Measurements from ENCODE around the gene PHF20. TPM values are rescaled to one million over a fixed set of nuclear protein-coding genes. Genes with fewer than 3 reads are reported as not detected.
A peak's percentile ranks its signal among the peaks of the same experiment; 100 is the strongest.

PHF20 gene
- total RNA-seq, 1 experiment from 2014 or later: 65.8 TPM

DNA sequence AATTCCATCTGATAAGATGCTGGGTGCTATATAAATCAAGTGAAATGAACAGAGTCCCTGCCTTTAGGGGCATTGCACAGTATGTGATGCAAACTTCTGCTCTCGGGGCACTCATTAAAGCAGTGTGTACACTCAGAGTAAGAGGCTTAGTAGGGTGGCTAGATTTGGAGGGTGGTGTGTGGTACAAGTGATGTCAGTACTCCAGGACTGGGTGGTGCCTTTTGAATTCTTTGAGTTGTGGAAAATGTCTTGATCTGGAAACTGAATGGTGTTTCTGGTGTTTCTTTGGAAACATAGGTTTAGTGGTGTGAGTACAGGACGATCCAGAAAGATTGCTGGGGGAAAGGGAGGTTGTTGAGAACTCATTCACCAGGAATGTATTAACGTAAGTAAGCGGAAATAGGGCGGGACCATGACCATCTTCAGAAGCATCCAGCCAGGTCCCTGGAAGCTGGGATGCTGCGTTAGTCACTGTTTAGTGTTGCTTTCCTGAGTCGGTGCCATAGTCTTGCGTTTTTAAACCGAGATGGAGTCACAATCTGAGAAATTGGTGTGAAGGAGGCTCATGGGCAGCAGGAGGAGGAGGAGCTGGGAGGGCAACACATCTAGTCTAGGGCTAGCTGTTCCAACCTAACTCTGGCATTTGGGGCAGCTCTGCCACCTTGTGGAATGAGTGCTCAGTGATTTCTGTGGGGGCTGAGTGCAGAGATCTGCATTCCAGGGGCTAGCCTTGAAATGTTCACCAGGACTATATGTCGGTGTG, 112.1 kb downstream of the PHF20 start:
- Mint-ChIP-seq H3K4me1 (peaks cover 11% of the 10 kb centered on the region), H3K36me3 (peaks cover 5% of the 10 kb centered on the region; the same call in 1 of the 2 replicates), H3K4me3 (no peak overlapping the region), H3K27ac (peak overlapping the region; percentile 85), H3K9me3 (no peaks in the 10 kb centered on the region), H3K27me3 (ENCODE audit: low read depth) (no peaks in the 10 kb centered on the region)
- POLR2A ChIA-PET: interaction anchor here (1.0 to 1.6 kb wide), 3 partner anchors 140 to 144 kb away, joined by 3 to 8 read pairs (median 8); partner anchors contain the start of gene RBM39
- DNase-seq (ENCODE audit: low spot score): peak; percentile 72
- peak; percentile 98 for ATAC-seq
- CTCF ChIA-PET: interaction anchor here (0.6 to 2.2 kb wide), 16 partner anchors 9 to 197 kb away, joined by 3 to 12 read pairs (median 4); partner anchors contain the start of genes RBM39 and SCAND1
- no peak for TF ChIP-seq TCF7 (CRISPR knock-in tag; IDR thresholded peaks at IDR 0.05; ENCODE audit: low read depth)
- TF ChIP-seq ZNF416 (CRISPR knock-in tag; IDR thresholded peaks at IDR 0.05): no peak
- TF ChIP-seq, protein P1, sequence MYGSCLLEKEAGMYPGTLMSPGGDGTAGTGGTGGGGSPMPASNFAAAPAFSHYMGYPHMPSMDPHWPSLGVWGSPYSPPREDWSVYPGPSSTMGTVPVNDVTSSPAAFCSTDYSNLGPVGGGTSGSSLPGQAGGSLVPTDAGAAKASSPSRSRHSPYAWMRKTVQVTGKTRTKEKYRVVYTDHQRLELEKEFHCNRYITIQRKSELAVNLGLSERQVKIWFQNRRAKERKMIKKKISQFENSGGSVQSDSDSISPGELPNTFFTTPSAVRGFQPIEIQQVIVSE (CRISPR knock-in tag; IDR thresholded peaks at IDR 0.05; ENCODE audit: borderline replicate concordance): no peak
- TF ChIP-seq ELF4 (CRISPR knock-in tag; IDR thresholded peaks at IDR 0.05; ENCODE audit: low read depth): no peak
- TF ChIP-seq ZBTB21 (CRISPR knock-in tag; IDR thresholded peaks at IDR 0.05; ENCODE audit: borderline replicate concordance): no peak
- TF ChIP-seq ZNF138 (CRISPR knock-in tag; conservative IDR thresholded peaks at IDR 0.05): no peak
- TF ChIP-seq, protein P2, sequence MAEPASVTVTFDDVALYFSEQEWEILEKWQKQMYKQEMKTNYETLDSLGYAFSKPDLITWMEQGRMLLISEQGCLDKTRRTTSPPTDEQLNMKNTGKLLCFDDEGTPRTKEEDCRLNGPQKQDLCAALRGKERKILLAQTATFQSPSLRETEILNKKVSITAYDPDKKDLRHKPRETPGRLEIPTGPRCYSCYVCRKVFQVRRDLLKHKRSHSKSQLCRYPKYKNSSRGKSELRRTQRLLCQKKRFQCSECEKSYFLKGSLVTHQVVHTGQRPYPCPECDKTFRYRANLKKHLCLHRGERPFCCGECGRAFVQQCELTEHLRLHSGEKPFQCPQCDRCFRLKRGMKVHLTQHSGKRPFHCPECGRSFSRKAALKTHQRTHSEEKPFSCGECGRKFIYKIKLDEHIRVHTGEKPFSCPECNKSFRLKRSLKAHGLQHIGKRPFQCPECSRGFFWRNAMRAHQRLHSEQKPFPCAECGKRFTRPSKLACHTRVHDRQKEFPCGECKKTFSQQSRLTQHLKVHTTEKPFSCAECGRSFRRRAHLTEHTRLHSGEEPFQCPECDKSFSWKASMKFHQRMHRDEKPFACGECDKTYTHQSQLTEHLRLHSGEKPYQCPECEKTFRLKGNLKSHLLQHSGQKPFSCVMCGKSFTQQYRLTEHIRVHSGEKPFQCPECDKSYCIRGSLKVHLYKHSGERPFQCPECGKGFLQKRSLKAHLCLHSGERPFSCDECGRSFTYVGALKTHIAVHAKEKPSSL (CRISPR knock-in tag; conservative IDR thresholded peaks at IDR 0.05): no peak
- TF ChIP-seq, protein P3, sequence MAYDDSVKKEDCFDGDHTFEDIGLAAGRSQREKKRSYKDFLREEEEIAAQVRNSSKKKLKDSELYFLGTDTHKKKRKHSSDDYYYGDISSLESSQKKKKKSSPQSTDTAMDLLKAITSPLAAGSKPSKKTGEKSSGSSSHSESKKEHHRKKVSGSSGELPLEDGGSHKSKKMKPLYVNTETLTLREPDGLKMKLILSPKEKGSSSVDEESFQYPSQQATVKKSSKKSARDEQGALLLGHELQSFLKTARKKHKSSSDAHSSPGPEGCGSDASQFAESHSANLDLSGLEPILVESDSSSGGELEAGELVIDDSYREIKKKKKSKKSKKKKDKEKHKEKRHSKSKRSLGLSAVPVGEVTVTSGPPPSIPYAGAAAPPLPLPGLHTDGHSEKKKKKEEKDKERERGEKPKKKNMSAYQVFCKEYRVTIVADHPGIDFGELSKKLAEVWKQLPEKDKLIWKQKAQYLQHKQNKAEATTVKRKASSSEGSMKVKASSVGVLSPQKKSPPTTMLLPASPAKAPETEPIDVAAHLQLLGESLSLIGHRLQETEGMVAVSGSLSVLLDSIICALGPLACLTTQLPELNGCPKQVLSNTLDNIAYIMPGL (CRISPR knock-in tag; IDR thresholded peaks at IDR 0.05): no peak
- TF ChIP-seq, protein P4, sequence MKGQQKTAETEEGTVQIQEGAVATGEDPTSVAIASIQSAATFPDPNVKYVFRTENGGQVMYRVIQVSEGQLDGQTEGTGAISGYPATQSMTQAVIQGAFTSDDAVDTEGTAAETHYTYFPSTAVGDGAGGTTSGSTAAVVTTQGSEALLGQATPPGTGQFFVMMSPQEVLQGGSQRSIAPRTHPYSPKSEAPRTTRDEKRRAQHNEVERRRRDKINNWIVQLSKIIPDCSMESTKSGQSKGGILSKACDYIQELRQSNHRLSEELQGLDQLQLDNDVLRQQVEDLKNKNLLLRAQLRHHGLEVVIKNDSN (CRISPR knock-in tag; IDR thresholded peaks at IDR 0.05): no peak
- TF ChIP-seq TEAD4 (CRISPR knock-in tag; IDR thresholded peaks at IDR 0.05): no peak
- no peak for TF ChIP-seq NFE2L1 (CRISPR knock-in tag; IDR thresholded peaks at IDR 0.05)
- no peak for TF ChIP-seq ZNF232 (CRISPR knock-in tag; IDR thresholded peaks at IDR 0.05)

DNA sequence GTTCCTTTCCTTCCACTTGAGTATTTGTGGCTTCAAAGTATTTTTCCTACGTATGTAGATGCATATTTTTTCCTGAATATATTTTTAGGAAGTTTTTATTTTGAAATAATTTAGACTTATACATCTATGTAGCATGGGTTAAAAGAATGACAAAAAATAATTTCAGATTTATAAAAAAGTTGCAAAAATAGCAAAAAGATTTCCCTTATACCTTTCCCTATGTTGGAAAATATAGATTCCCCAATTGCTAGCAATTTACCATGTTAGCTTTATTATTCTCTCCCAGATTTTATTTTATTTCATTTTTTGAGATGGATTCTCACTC, 112.7 kb downstream of the PHF20 start:
- DNase-seq (ENCODE audit: low spot score) (no peak), ATAC-seq (no peak)
- H3K4me3 Mint-ChIP-seq: no peak overlapping the region
- POLR2A ChIA-PET: interaction anchor here (1.0 to 1.6 kb wide), 3 partner anchors 141 to 144 kb away, joined by 3 to 8 read pairs (median 8); partner anchors contain the start of gene RBM39
- no peaks in the 10 kb centered on the region for H3K27me3 Mint-ChIP-seq (ENCODE audit: low read depth)
- H3K36me3 Mint-ChIP-seq: peaks cover 5% of the 10 kb centered on the region; the same call in 1 of the 2 replicates
- no peaks in the 10 kb centered on the region for H3K9me3 Mint-ChIP-seq
- no peak overlapping the region for H3K27ac Mint-ChIP-seq
- peaks cover 11% of the 10 kb centered on the region for H3K4me1 Mint-ChIP-seq
- CTCF ChIA-PET: interaction anchor here (0.6 to 2.2 kb wide), 14 partner anchors 10 to 198 kb away, joined by 3 to 12 read pairs (median 5); partner anchors contain the start of genes RBM39 and SCAND1
- TF ChIP-seq, protein P5, sequence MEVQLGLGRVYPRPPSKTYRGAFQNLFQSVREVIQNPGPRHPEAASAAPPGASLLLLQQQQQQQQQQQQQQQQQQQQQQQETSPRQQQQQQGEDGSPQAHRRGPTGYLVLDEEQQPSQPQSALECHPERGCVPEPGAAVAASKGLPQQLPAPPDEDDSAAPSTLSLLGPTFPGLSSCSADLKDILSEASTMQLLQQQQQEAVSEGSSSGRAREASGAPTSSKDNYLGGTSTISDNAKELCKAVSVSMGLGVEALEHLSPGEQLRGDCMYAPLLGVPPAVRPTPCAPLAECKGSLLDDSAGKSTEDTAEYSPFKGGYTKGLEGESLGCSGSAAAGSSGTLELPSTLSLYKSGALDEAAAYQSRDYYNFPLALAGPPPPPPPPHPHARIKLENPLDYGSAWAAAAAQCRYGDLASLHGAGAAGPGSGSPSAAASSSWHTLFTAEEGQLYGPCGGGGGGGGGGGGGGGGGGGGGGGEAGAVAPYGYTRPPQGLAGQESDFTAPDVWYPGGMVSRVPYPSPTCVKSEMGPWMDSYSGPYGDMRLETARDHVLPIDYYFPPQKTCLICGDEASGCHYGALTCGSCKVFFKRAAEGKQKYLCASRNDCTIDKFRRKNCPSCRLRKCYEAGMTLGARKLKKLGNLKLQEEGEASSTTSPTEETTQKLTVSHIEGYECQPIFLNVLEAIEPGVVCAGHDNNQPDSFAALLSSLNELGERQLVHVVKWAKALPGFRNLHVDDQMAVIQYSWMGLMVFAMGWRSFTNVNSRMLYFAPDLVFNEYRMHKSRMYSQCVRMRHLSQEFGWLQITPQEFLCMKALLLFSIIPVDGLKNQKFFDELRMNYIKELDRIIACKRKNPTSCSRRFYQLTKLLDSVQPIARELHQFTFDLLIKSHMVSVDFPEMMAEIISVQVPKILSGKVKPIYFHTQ (CRISPR knock-in tag; IDR thresholded peaks at IDR 0.05): no peak
- TF ChIP-seq SP1 (CRISPR knock-in tag; conservative IDR thresholded peaks at IDR 0.05) (no peak), ETV6 (CRISPR knock-in tag; IDR thresholded peaks at IDR 0.05) (no peak), GABPB1 (CRISPR knock-in tag; IDR thresholded peaks at IDR 0.05) (no peak), ZNF423 (CRISPR knock-in tag; IDR thresholded peaks at IDR 0.05) (no peak), OVOL2 (CRISPR knock-in tag; IDR thresholded peaks at IDR 0.05; ENCODE audit: borderline replicate concordance) (no peak)
- TF ChIP-seq, protein P6, sequence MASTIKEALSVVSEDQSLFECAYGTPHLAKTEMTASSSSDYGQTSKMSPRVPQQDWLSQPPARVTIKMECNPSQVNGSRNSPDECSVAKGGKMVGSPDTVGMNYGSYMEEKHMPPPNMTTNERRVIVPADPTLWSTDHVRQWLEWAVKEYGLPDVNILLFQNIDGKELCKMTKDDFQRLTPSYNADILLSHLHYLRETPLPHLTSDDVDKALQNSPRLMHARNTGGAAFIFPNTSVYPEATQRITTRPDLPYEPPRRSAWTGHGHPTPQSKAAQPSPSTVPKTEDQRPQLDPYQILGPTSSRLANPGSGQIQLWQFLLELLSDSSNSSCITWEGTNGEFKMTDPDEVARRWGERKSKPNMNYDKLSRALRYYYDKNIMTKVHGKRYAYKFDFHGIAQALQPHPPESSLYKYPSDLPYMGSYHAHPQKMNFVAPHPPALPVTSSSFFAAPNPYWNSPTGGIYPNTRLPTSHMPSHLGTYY (CRISPR knock-in tag; IDR thresholded peaks at IDR 0.05): no peak
- TF ChIP-seq, protein P7, sequence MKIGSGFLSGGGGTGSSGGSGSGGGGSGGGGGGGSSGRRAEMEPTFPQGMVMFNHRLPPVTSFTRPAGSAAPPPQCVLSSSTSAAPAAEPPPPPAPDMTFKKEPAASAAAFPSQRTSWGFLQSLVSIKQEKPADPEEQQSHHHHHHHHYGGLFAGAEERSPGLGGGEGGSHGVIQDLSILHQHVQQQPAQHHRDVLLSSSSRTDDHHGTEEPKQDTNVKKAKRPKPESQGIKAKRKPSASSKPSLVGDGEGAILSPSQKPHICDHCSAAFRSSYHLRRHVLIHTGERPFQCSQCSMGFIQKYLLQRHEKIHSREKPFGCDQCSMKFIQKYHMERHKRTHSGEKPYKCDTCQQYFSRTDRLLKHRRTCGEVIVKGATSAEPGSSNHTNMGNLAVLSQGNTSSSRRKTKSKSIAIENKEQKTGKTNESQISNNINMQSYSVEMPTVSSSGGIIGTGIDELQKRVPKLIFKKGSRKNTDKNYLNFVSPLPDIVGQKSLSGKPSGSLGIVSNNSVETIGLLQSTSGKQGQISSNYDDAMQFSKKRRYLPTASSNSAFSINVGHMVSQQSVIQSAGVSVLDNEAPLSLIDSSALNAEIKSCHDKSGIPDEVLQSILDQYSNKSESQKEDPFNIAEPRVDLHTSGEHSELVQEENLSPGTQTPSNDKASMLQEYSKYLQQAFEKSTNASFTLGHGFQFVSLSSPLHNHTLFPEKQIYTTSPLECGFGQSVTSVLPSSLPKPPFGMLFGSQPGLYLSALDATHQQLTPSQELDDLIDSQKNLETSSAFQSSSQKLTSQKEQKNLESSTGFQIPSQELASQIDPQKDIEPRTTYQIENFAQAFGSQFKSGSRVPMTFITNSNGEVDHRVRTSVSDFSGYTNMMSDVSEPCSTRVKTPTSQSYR (CRISPR knock-in tag; IDR thresholded peaks at IDR 0.05): no peak
